ENCODE results near the gene SELPLG.

DNA sequence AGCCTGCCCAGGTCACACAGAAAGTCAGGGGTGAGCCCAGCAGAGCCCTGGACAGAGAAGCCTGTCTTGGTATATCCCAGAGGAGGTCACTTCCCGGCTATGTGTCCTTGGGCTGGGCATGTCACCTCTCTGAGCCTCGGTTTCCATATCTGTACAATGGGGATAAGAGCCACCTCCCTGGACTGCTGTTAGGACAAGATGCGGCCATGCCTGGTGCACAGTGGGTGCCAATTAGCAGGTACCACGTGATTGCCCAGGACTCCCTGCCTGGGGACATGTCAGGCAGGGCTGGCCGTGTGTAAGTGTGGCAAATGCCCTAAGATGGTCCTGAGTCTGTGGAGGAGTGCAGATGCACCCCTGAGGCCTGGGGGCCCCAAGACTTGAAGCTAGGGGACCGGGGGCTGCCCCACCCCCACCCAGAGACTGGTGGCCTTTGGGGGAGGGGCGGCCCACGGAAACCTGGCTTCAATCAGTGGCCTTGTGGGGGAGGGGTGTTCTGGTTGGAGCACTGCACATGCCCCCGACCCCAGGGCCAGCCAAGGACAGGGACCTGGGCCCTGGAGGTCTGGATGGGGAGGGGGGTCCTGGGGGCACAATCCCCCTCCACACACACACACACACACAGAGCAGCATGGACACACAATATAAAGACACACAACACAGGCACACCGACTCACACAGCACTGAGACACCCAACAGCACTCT is 36.7 kb downstream of the SELPLG start:
- TF ChIP-seq CTCF (IDR thresholded peaks at IDR 0.05): no peak
- no peak for TF ChIP-seq POLR2A (IDR thresholded peaks at IDR 0.05)
